ENCODE data around the gene IP6K2. TPM values are rescaled to one million over a fixed set of nuclear protein-coding genes. Genes with fewer than 3 reads are reported as not detected.

Gene IP6K2
- total RNA-seq, 1 experiment from 2014 or later: 102 TPM

- Histone ChIP-seq H3K4me1 (ENCODE audit: insufficient read depth, low read length) (peaks cover 5% of the 10 kb centered on the region), H3K9me2 (replicated peaks; ENCODE audit: low read length) (no peaks in the 10 kb centered on the region), H3K27me3 (ENCODE audit: low read length) (no peaks in the 10 kb centered on the region), H3K9me3 (ENCODE audit: low read length) (no peaks in the 10 kb centered on the region), H4K20me1 (ENCODE audit: low read length) (peaks cover 12% of the 10 kb centered on the region; the same call in 1 of the 2 replicates), H3K36me3 (ENCODE audit: low read depth, low read length) (peaks cover 62% of the 10 kb centered on the region), H3K4me2 (ENCODE audit: low read length) (no peak overlapping the region), H3K4me3 (ENCODE audit: low read length) (no peak overlapping the region), H3K79me2 (ENCODE audit: low read length) (peaks cover 25% of the 10 kb centered on the region), H3F3A (ENCODE audit: low read length, unreplicated experiment) (peaks cover 4% of the 10 kb centered on the region), H3K27ac (ENCODE audit: low read length) (no peak overlapping the region), H2AFZ (ENCODE audit: low read length) (no peak overlapping the region), H3K9ac (ENCODE audit: low read length) (no peak overlapping the region)
- POLR2A ChIA-PET (ENCODE audit: unreplicated experiment): no interaction called here
- intact Hi-C loops (cut with micrococcal nuclease): no loop called here
- ATAC-seq: no peak
- DNase-seq: no peak
- TF ChIP-seq CTCF (conservative IDR thresholded peaks at IDR 0.05; ENCODE audit: low read depth, low read length) (no peak), EZH2phosphoT487 (IDR thresholded peaks at IDR 0.05; ENCODE audit: borderline replicate concordance, low read length) (no peak), EZH2 (IDR thresholded peaks at IDR 0.05; ENCODE audit: low read length, unreplicated experiment) (no peak)
- CTCF ChIA-PET: no interaction called here
- BruUV-seq (replicated peaks): no TSS peak
These were observed 27.6 kb downstream of the IP6K2 start for GRCh38 chr3:48689384-48689783.

- Histone ChIP-seq H3F3A (ENCODE audit: low read length, unreplicated experiment) (peaks cover 4% of the 10 kb centered on the region), H3K36me3 (ENCODE audit: low read depth, low read length) (peaks cover 56% of the 10 kb centered on the region), H4K20me1 (ENCODE audit: low read length) (peaks cover 6% of the 10 kb centered on the region; the same call in 1 of the 2 replicates), H3K79me2 (ENCODE audit: low read length) (peaks cover 27% of the 10 kb centered on the region), H3K27ac (ENCODE audit: low read length) (no peak overlapping the region), H3K9me2 (replicated peaks; ENCODE audit: low read length) (no peaks in the 10 kb centered on the region), H3K9me3 (ENCODE audit: low read length) (no peaks in the 10 kb centered on the region), H3K4me2 (ENCODE audit: low read length) (no peak overlapping the region), H3K9ac (ENCODE audit: low read length) (no peak overlapping the region), H3K4me3 (ENCODE audit: low read length) (no peak overlapping the region), H2AFZ (ENCODE audit: low read length) (no peak overlapping the region), H3K4me1 (ENCODE audit: insufficient read depth, low read length) (peaks cover 12% of the 10 kb centered on the region), H3K27me3 (ENCODE audit: low read length) (no peaks in the 10 kb centered on the region)
- TF ChIP-seq EZH2 (IDR thresholded peaks at IDR 0.05; ENCODE audit: low read length, unreplicated experiment) (no peak), EZH2phosphoT487 (IDR thresholded peaks at IDR 0.05; ENCODE audit: borderline replicate concordance, low read length) (no peak), CTCF (conservative IDR thresholded peaks at IDR 0.05; ENCODE audit: low read depth, low read length) (no peak)
- CTCF ChIA-PET: no interaction called here
- BruUV-seq (replicated peaks): no TSS peak
- DNase-seq: no peak
- POLR2A ChIA-PET (ENCODE audit: unreplicated experiment): no interaction called here
- ATAC-seq: no peak
- intact Hi-C loops (cut with micrococcal nuclease): no loop called here
These were observed 28.3 kb downstream of the IP6K2 start for GRCh38 chr3:48688737-48689075.

GRCh38 chr3:48688032-48688736 is 28.8 kb downstream of the IP6K2 start:
- ATAC-seq: no peak
- 0 out of 2 replicates have a peak, but pooled peaks cover 7% of the 10 kb centered on the region for H4K20me1 ChIP-seq (ENCODE audit: low read length)
- H3K4me2 ChIP-seq (ENCODE audit: low read length): no peak overlapping the region
- ChIA-PET POLR2A (ENCODE audit: unreplicated experiment) (interaction anchor here (0.6 kb wide), 1 partner anchor 382 kb away, joined by 4 read pairs; no protein-coding TSS in a partner anchor), CTCF (no interaction called here)
- H3K27me3 ChIP-seq (ENCODE audit: low read length): no peaks in the 10 kb centered on the region
- H3K9me3 ChIP-seq (ENCODE audit: low read length): no peaks in the 10 kb centered on the region
- H3K9me2 ChIP-seq (replicated peaks; ENCODE audit: low read length): no peaks in the 10 kb centered on the region
- no TSS peak for BruUV-seq (replicated peaks)
- no peak for TF ChIP-seq CTCF (conservative IDR thresholded peaks at IDR 0.05; ENCODE audit: low read depth, low read length)
- TF ChIP-seq EZH2 (IDR thresholded peaks at IDR 0.05; ENCODE audit: low read length, unreplicated experiment): no peak
- TF ChIP-seq EZH2phosphoT487 (IDR thresholded peaks at IDR 0.05; ENCODE audit: borderline replicate concordance, low read length): no peak
- peaks cover 27% of the 10 kb centered on the region for H3K79me2 ChIP-seq (ENCODE audit: low read length)
- H3K9ac ChIP-seq (ENCODE audit: low read length): no peak overlapping the region
- H3K4me1 ChIP-seq (ENCODE audit: insufficient read depth, low read length): peaks cover 17% of the 10 kb centered on the region
- intact Hi-C loops (cut with micrococcal nuclease): no loop called here
- H3K4me3 ChIP-seq (ENCODE audit: low read length): no peak overlapping the region
- peaks cover 51% of the 10 kb centered on the region for H3K36me3 ChIP-seq (ENCODE audit: low read depth, low read length)
- no peak overlapping the region for H2AFZ ChIP-seq (ENCODE audit: low read length)
- DNase-seq: no peak
- peaks cover 4% of the 10 kb centered on the region for H3F3A ChIP-seq (ENCODE audit: low read length, unreplicated experiment)
- no peak overlapping the region for H3K27ac ChIP-seq (ENCODE audit: low read length)
